ENCODE measurements around the gene HOXC9. TPM values are rescaled to one million over a fixed set of nuclear protein-coding genes. Genes with fewer than 3 reads are reported as not detected.

Gene HOXC9
- total and polyA plus RNA-seq, 2 of the 4 experiments (the other 2 are of a cell fraction): 0.26 TPM; not detected in 1

GRCh38 chr12:53986686-53987483, 13.1 kb upstream of the HOXC9 start:
- Histone ChIP-seq H2BK5ac (ENCODE audit: low read depth, low read length, poor library complexity, severe bottlenecking) (no peak overlapping the region), H3K14ac (replicated peaks; ENCODE audit: low read depth, low read length) (no peak overlapping the region), H2BK15ac (ENCODE audit: low read depth, low read length) (no peak overlapping the region), H2AK5ac (ENCODE audit: low read depth, low read length) (no peak overlapping the region), H2AFZ (replicated peaks; ENCODE audit: low read length, poor library complexity) (no peak overlapping the region), H4K20me1 (ENCODE audit: insufficient read depth, low read length) (no peaks in the 10 kb centered on the region; the same call in 1 of the 2 replicates), H3K4me1 (ENCODE audit: control insufficient read depth, insufficient read depth, low read length) (0 out of 2 replicates have a peak, but pooled peaks cover 2% of the 10 kb centered on the region), H4K5ac (ENCODE audit: low read depth, low read length) (no peak overlapping the region), H3K23ac (ENCODE audit: low read depth, low read length) (no peak overlapping the region), H3K9me1 (ENCODE audit: insufficient read depth, low read length) (no peaks in the 10 kb centered on the region), H2BK20ac (ENCODE audit: low read depth, low read length) (no peak overlapping the region), H3K4me2 (ENCODE audit: low read depth, low read length) (no peak overlapping the region), H3K56ac (ENCODE audit: extremely low read depth, insufficient read depth, low read length) (no peak overlapping the region), H3K79me1 (ENCODE audit: low read depth in 1 of 2, low read length in 2 of 2) (no peaks in the 10 kb centered on the region), H3K27me3 (ENCODE audit: control insufficient read depth, insufficient read depth, low read length) (peaks cover 97% of the 10 kb centered on the region), H3K4me3 (ENCODE audit: insufficient read depth, low read depth, low read length) (no peak overlapping the region), H3K27ac (ENCODE audit: insufficient read depth, low read length) (no peak overlapping the region), H2BK120ac (ENCODE audit: low read depth, low read length) (no peak overlapping the region), H2AK9ac (replicated peaks; ENCODE audit: low read depth, low read length, poor library complexity) (no peak overlapping the region), H3K36me3 (ENCODE audit: control insufficient read depth, insufficient read depth, low read length) (no peaks in the 10 kb centered on the region), H3K18ac (ENCODE audit: low read depth, low read length) (no peak overlapping the region), H4K91ac (ENCODE audit: insufficient read depth, low read depth, low read length) (no peak overlapping the region), H4K8ac (ENCODE audit: low read depth in 2 of 2, low read length in 2 of 2) (no peak overlapping the region), H3K9me3 (ENCODE audit: control insufficient read depth, insufficient read depth, low read length) (peaks cover 7% of the 10 kb centered on the region), H3K4ac (ENCODE audit: low read depth, low read length) (no peak overlapping the region), H3K9ac (ENCODE audit: low read depth, low read length) (no peak overlapping the region)
- dilution Hi-C loops (cut with HindIII; ENCODE audit: low sequenced_read_pairs, unreplicated experiment): no loop called here
- ChIA-PET POLR2A (ENCODE audit: unreplicated experiment) (no interaction called here), CTCF (interaction anchor here (1.3 kb wide), 1 partner anchor 13 kb away, joined by 4 read pairs; the partner anchor contains the start of gene HOXC9)
- TF ChIP-seq RAD21 (IDR thresholded peaks at IDR 0.05; ENCODE audit: low read length): no peak
- TF ChIP-seq RCOR1 (IDR thresholded peaks at IDR 0.05; ENCODE audit: insufficient replicate concordance, low read length): no peak
- TF ChIP-seq NFE2L2 (IDR thresholded peaks at IDR 0.05; ENCODE audit: low read depth, low read length): no peak
- no peak for TF ChIP-seq POLR2A (IDR thresholded peaks at IDR 0.05; ENCODE audit: low read depth, low read length)
- no peak for TF ChIP-seq USF2 (IDR thresholded peaks at IDR 0.05; ENCODE audit: low read depth, low read length)
- TF ChIP-seq CEBPB (IDR thresholded peaks at IDR 0.05; ENCODE audit: low read depth, low read length): no peak
- TF ChIP-seq FOS (IDR thresholded peaks at IDR 0.05; ENCODE audit: low read depth, low read length): no peak
- in situ Hi-C loops (cut with MboI; ENCODE audit: low sequenced_read_pairs): no loop called here
- BruUV-seq (replicated peaks): no TSS peak
- ATAC-seq (ENCODE audit: low read depth): no peak
- intact Hi-C loops (cut with micrococcal nuclease): loop anchor here (5.0 kb wide), 1 partner anchor 220 kb away; no protein-coding TSS in a partner anchor
- WGBS, 2 experiments (ENCODE audit: extremely low coverage in 2 of 2, insufficient read length in 1 of 2): 25% methylated on average over 7 of the region's 21 CpGs; no CpG with 5 or more reads in 1 of the 2 experiments
- DNase-seq: no peak
